ENCODE measurements around the gene NAPSA.

GRCh38 chr19:50378169-50378862 is 12.9 kb upstream of the NAPSA start:
- TF ChIP-seq GATA3 (IDR thresholded peaks at IDR 0.05; ENCODE audit: low read depth, low read length) (no peak), GATA2 (IDR thresholded peaks at IDR 0.05; ENCODE audit: low read depth, low read length) (no peak)
